MCF 10A (cell line): ENCODE measurements around the gene MBLAC1. TPM values are rescaled to one million over a fixed set of nuclear protein-coding genes. Genes with fewer than 3 reads are reported as not detected.

Source experiments
- BruUV-seq: library from RNA; stranded (reverse); fragments of 400-500 nt; replicated peaks from 2 replicates; lab custom pipeline; 2021; lab: Mats Ljungman, UMichigan
- CTCF ChIA-PET: fragments of 300-600 bp; sonication (Branson Sonifier 250); formaldehyde crosslinking; extraction: SDS; loops from one replicate; lab custom pipeline; 2021; ENCODE audit warnings: antibody characterized with exemption, inconsistent platforms; lab: Yijun Ruan, JAX
- POLR2A ChIA-PET: fragments of 300-600, 350-650 bp; sonication (Branson Sonifier 250); formaldehyde crosslinking; extraction: SDS; loops from one replicate; lab custom pipeline; 2020; ENCODE audit warnings: antibody characterized with exemption, inconsistent platforms; lab: Yijun Ruan, JAX
- DNase-seq: peaks from one replicate; pipeline ENCODE4 v3.0.0-alpha.2; 2018; ENCODE audit not compliant: unreplicated experiment
- H3K27ac Mint-ChIP-seq: one replicate; pipeline ENCODE4 v1.8.0; 2022; ENCODE audit warnings: mild to moderate bottlenecking, low read depth, mixed read lengths; ENCODE audit not compliant: unreplicated experiment
- H3K27me3 Mint-ChIP-seq: one replicate; pipeline ENCODE4 v1.8.0; 2022; ENCODE audit warnings: mixed read lengths; ENCODE audit not compliant: insufficient read depth, unreplicated experiment
- H3K36me3 Mint-ChIP-seq: one replicate; pipeline ENCODE4 v1.8.0; 2022; ENCODE audit warnings: mild to moderate bottlenecking, moderate library complexity, mixed read lengths; ENCODE audit not compliant: insufficient read depth, unreplicated experiment
- H3K4me1 Mint-ChIP-seq: one replicate; pipeline ENCODE4 v1.8.0; 2022; ENCODE audit warnings: mixed read lengths; ENCODE audit not compliant: insufficient read depth, unreplicated experiment
- H3K4me3 Mint-ChIP-seq: one replicate; pipeline ENCODE4 v1.8.0; 2022; ENCODE audit warnings: mild to moderate bottlenecking, moderate library complexity, mixed read lengths; ENCODE audit not compliant: unreplicated experiment
- H3K9me3 Mint-ChIP-seq: one replicate; pipeline ENCODE4 v1.8.0; 2022; ENCODE audit warnings: mixed read lengths; ENCODE audit not compliant: unreplicated experiment
- intact Hi-C: fragments of 100-400 bp; cut with micrococcal nuclease; formaldehyde crosslinking; loops from 2 replicates; pipeline ENCODE4 v1.14.1; 2022
- total RNA-seq: library from RNA; stranded (reverse); gene quantifications from 2 replicates; pipeline ENCODE4 v1.2.3, GENCODE V29; 2022
- TF ChIP-seq, protein P1 (sequence below): fragments of 200-600 bp; IDR thresholded peaks from one replicate; pipeline ENCODE4 v1.8.0; 2022; ENCODE audit warnings: antibody characterized with exemption, mild to moderate bottlenecking; ENCODE audit not compliant: unreplicated experiment

MBLAC1 gene
- total RNA-seq, 1 experiment from 2014 or later: 3.2 TPM

DNA sequence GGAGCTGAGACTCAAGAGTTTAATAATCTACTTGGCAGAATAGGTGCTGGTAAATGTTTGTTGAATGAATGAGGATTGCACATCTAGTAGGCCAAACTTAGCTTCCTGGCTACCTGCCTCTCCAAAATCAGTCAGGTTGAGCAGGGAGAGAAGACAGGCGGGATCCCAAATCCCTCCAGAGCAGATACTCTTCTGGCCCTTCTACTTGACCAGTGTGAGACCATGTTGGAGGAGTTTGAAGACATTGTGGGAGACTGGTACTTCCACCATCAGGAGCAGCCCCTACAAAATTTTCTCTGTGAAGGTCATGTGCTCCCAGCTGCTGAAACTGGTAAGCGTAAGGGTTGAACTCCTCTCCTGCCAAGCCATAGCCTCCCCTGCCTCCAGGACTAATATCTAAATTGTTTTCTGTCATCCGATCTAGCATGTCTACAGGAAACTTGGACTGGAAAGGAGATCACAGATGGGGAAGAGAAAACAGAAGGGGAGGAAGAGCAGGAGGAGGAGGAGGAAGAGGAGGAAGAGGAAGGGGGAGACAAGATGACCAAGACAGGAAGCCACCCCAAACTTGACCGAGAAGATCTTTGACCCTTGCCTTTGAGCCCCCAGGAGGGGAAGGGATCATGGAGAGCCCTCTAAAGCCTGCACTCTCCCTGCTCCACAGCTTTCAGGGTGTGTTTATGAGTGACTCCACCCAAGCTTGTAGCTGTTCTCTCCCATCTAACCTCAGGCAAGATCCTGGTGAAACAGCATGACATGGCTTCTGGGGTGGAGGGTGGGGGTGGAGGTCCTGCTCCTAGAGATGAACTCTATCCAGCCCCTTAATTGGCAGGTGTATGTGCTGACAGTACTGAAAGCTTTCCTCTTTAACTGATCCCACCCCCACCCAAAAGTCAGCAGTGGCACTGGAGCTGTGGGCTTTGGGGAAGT is 2.2 kb upstream of the MBLAC1 start:
- Mint-ChIP-seq H3K27ac (no peak overlapping the region), H3K4me3 (peak overlapping the region; percentile 45), H3K9me3 (no peaks in the 10 kb centered on the region), H3K4me1 (peaks cover 7% of the 10 kb centered on the region), H3K27me3 (no peaks in the 10 kb centered on the region), H3K36me3 (peaks cover 5% of the 10 kb centered on the region)
- intact Hi-C loops: loop anchor here (5.0 kb wide), 1 partner anchor 132 kb away; no protein-coding TSS in a partner anchor
- CTCF ChIA-PET: interaction anchor here (0.6 kb wide), 1 partner anchor 8 kb away, joined by 4 read pairs; no protein-coding TSS in a partner anchor
- POLR2A ChIA-PET: interaction anchor here (0.7 to 5.3 kb wide), 4 partner anchors 23 to 1022 kb away, joined by 3 to 47 read pairs (median 3); partner anchors contain the start of genes AP4M1, COPS6 and MCM7
- TF ChIP-seq, protein P1, sequence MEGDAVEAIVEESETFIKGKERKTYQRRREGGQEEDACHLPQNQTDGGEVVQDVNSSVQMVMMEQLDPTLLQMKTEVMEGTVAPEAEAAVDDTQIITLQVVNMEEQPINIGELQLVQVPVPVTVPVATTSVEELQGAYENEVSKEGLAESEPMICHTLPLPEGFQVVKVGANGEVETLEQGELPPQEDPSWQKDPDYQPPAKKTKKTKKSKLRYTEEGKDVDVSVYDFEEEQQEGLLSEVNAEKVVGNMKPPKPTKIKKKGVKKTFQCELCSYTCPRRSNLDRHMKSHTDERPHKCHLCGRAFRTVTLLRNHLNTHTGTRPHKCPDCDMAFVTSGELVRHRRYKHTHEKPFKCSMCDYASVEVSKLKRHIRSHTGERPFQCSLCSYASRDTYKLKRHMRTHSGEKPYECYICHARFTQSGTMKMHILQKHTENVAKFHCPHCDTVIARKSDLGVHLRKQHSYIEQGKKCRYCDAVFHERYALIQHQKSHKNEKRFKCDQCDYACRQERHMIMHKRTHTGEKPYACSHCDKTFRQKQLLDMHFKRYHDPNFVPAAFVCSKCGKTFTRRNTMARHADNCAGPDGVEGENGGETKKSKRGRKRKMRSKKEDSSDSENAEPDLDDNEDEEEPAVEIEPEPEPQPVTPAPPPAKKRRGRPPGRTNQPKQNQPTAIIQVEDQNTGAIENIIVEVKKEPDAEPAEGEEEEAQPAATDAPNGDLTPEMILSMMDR: no peak
- BruUV-seq: no TSS peak
- no peak for DNase-seq

DNA sequence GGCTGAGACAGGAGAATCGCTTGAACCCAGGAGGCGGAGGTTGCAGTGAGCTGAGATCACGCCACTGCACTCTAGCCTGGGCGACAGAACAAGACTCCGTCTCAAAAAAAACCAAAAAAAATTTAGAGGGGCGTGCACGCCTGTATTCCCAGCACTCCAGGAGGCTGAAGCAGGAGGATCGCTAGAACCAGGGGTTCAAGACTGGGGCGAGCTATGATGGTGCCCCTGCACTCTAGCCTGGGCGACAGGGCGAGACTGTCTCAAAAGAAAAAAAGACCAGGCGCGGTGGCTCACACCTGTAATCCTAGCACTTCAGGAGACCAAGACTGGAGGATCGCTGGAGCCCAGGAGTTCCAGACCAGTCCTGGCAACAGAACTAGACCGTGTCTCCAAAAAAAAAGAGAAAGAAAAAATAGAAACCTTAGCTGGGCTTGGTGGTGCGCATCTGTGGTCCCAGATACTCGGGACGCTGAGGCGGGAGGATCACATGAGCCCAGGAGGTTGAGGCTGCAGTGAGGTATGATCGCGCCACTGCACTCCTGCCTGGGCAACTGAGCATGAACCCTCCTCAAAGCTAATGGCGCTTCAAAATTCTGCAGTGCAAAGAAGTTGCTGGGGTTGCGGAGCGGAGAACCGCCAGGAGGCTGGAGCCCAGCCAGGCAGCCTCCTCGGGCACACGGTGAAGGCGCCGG is 382 bp upstream of the MBLAC1 start:
- DNase-seq: no peak
- no peaks in the 10 kb centered on the region for H3K9me3 Mint-ChIP-seq
- H3K36me3 Mint-ChIP-seq: peaks cover 5% of the 10 kb centered on the region
- no peaks in the 10 kb centered on the region for H3K27me3 Mint-ChIP-seq
- ChIA-PET POLR2A (interaction anchor here (0.6 to 5.3 kb wide), 14 partner anchors 12 to 1065 kb away, joined by 3 to 47 read pairs (median 4); partner anchors contain the start of genes AP4M1, LAMTOR4, MCM7 and PPP1R35), CTCF (interaction anchor here (0.5 to 1.1 kb wide), 3 partner anchors 21 to 356 kb away, joined by 4 to 6 read pairs (median 4); no protein-coding TSS in a partner anchor)
- intact Hi-C loops: loop anchor here (5.0 kb wide), 1 partner anchor 134 kb away; no protein-coding TSS in a partner anchor
- H3K4me1 Mint-ChIP-seq: peaks cover 5% of the 10 kb centered on the region
- BruUV-seq: TSS peak; percentile 80
- H3K27ac Mint-ChIP-seq: peak overlapping the region; percentile 99
- peak overlapping the region; percentile 98 for H3K4me3 Mint-ChIP-seq
- TF ChIP-seq, protein P1: no peak

DNA sequence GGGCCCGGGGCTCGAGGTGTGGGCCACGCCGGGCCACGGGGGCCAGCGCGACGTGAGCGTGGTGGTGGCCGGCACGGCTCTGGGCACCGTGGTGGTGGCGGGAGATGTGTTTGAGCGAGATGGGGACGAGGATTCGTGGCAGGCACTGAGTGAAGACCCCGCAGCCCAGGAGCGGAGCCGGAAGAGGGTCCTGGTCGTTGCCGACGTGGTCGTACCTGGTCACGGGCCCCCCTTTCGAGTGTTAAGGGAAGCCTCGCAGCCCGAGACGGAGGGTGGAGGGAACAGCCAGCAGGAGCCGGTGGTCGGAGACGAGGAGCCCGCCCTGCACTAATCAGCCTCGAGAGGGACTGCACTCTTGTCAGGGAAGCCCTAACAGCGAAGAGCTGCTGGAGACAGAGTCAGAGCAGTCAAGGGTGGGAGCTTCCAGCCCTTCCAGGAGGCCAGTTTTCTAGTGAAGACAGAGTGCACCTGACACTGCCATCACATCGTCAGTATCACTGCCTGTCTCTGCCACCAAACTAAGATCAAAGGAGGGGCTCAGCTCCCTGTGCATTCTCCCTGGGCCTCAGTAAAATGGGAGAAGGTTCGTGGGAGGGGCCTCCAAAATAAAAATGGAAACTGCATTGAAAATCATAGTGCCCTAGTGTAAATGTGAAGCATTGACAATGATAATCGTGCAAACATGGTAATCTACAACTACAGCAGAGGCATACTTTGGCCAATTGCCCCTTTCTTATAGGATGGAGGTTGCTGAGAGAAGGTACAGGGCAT is 1.3 kb downstream of the MBLAC1 start:
- BruUV-seq: no TSS peak
- H3K4me3 Mint-ChIP-seq: peak overlapping the region; percentile 98
- POLR2A ChIA-PET: interaction anchor here (0.7 kb wide), 2 partner anchors 13 to 1155 kb away, joined by 3 read pairs; no protein-coding TSS in a partner anchor
- peaks cover 5% of the 10 kb centered on the region for H3K36me3 Mint-ChIP-seq
- H3K27me3 Mint-ChIP-seq: no peaks in the 10 kb centered on the region
- TF ChIP-seq, protein P1: no peak
- no peaks in the 10 kb centered on the region for H3K9me3 Mint-ChIP-seq
- CTCF ChIA-PET: interaction anchor here (0.7 to 8.2 kb wide), 3 partner anchors 12 to 88 kb away, joined by 3 to 93 read pairs (median 3); no protein-coding TSS in a partner anchor
- DNase-seq: no peak
- H3K27ac Mint-ChIP-seq: no peak overlapping the region
- peaks cover 11% of the 10 kb centered on the region for H3K4me1 Mint-ChIP-seq
- intact Hi-C loops: loop anchor here (5.0 kb wide), 1 partner anchor 136 kb away; no protein-coding TSS in a partner anchor
